CD4-positive, alpha-beta T cell treated with Interleukin-17A for 4 hours (primary cell): ENCODE data around the gene CARD11.

Experiments used
- DNase-seq: peaks from one replicate; pipeline ENCODE4 v3.0.0-alpha.2; 2020; ENCODE audit warnings: mixed read lengths

The CARD11 gene

GRCh38 chr7:2980401-2981102 is 63.1 kb downstream of the CARD11 start:
- DNase-seq, result no peak

- DNase-seq, result no peak
These were observed 63.7 kb downstream of the CARD11 start for GRCh38 chr7:2979951-2980350.

DNA sequence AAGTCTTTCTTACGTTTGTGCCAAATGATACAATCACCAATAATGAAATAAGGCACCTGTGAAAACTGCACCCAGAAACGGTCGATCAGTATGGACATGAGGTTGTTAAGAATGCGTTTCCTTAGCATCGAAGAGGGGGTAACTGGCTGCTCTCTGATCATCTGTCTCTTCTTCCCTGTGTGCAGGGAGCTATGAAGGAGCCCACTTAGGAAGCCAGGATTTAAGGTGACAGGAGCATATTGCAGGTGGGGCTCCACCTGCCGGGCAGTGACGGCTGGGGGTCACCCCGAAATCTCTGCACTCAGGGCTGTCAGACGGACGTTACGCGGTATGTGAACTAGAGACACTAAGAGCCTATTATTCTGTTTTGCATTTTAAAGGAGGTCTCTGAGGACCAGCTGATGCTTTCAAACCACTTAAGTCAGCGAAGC is 64.5 kb downstream of the CARD11 start:
- no peak for DNase-seq

DNA sequence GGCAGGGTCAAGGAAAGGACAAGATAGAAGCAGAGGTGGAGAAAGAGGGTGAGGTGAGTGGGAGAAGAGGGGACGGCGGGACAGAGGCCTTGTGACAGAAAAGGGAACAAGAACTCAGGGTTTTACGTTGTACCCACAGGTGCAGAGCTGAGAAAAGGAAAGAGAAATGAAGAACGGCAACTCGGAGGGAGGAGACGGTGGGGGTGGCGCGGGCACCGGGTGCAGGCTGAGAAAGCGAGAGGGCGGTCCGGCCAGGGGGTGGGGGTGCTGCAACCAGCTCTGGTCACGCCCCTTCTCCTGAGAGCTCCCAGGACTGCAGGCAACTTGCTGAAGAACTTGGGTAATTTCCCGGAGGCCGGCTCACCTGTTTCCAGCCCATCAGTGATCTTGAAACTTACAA is 65.3 kb downstream of the CARD11 start:
- peak; percentile 81 for DNase-seq

DNA sequence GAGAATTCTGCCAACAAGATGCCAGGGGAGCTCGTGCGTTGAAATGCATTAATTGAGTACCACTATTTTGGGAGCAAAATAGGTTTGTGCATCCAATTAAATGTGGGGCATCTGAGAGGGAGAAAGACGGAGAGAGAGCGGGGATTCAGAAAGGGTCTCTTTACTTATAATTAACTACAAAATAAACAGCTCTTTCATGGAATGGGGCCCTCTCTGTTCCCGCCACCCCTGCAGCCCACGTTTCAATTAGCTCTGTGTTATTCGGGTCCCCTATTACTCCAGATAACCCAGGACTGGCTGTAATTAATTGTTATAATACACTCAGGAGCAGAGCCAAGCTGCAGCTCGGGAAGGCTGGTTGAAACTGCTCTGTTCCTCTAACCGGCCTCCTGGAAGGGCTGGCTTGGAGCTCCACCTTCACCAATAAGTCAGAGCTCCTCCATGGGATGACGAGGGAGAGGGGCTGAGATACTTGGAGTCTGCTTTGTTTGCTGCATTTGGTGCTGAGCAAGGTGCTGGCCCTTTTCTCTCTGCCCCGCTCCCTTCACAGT is 67.8 kb downstream of the CARD11 start:
- DNase-seq, result no peak

GRCh38 chr7:2974093-2974819 is 69.4 kb downstream of the CARD11 start:
- DNase-seq, result no peak

DNA sequence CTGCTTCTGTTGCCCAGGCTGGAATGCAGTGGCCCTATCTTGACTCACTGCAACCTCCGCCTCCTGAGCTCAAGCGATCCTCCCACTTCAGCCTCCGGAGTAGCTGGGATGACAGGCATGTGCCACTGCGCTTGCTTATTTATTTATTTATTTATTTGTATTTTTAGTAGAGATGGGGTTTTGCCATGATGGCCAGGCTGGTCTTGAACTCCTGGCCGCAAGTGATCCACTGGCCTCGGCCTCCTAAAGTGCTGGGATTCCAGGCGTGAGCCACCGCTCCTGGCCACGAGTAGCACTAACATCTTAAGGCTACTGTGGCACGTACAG is 70.9 kb downstream of the CARD11 start:
- no peak for DNase-seq

GRCh38 chr7:2971914-2972834 is 71.5 kb downstream of the CARD11 start:
- no peak for DNase-seq

- no peak for DNase-seq
These were observed 72.8 kb downstream of the CARD11 start for GRCh38 chr7:2970861-2971260.

- no peak for DNase-seq
These were observed 73.4 kb downstream of the CARD11 start for GRCh38 chr7:2970307-2970664.

DNA sequence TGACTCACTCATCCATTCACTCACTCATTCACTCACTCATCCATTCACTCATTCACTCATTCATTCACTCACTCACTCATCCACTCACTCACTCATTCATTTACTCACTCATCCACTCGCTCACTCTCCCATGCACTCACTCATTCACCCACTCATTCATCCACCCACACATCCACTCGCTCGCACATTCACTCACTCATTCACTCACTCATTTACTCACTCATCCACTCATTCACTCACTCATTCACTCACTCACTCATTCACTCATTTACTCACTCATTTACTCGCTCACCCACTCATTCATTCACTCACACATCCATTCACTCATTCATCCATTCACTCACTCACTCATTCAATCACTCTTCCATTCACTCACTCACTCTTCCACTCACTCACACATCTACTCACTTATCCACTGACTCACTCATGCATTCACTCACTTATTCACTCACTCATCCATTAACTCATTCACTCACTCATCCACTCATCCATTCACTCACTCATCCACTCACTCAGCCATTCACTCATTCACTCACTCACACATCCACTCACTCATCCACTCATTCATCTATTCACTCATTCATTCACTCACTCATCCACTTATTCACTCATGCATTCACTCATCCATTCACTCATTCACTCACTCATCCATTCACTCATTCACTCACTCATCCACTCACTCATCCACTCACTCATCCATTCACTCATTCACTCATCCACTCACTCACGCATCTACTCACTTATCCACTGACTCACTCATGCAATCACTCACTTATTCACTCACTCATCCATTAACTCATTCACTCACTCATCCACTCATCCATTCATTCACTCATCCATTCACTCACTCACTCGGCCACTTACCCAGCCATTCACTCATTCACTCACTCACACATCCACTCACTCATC is 74.0 kb downstream of the CARD11 start:
- no peak for DNase-seq

GRCh38 chr7:2968616-2969397 is 74.9 kb downstream of the CARD11 start:
- DNase-seq, result no peak

DNA sequence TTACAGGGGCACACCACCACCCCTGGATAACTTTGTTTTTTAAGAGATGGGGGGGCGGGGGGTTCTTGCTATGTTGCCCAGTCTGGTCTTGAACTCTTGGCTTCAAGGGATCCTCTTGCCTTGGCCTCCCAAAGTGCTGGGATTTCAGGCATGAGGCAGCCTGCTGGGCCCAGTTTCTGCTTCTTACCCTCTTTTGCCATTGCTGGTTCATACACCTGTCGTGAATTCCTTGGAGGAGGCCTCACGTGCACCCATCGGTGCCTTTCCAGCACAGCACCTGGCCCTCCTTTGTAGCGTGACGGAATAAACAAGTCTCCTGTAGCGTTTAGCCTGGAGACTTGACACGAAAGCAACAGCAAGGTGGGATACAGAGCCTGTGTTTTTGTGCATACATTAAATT is 75.5 kb downstream of the CARD11 start:
- DNase-seq, result no peak

GRCh38 chr7:2967705-2968104 is 76.0 kb downstream of the CARD11 start:
- no peak for DNase-seq

DNA sequence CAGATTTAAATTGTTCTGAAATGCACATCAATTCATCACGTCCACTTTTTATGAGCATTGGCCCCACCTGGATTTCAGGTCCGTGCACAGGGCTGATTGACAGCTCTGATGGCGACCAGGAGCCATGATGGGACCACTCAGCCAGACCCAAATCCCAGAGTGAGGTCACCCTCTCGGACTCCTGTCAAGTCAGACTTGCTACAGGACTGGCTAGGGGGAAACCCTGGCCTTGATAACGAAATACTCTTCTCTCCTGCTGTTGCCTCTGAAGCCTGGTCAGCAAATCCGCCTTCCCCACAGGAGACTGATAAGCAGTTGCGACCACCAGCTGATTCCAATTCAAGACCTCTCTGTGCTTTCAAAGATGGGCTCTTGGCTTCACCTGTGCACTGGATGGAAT is 76.4 kb downstream of the CARD11 start:
- DNase-seq, result no peak

GRCh38 chr7:2966466-2967078 is 77.1 kb downstream of the CARD11 start:
- no peak for DNase-seq

DNA sequence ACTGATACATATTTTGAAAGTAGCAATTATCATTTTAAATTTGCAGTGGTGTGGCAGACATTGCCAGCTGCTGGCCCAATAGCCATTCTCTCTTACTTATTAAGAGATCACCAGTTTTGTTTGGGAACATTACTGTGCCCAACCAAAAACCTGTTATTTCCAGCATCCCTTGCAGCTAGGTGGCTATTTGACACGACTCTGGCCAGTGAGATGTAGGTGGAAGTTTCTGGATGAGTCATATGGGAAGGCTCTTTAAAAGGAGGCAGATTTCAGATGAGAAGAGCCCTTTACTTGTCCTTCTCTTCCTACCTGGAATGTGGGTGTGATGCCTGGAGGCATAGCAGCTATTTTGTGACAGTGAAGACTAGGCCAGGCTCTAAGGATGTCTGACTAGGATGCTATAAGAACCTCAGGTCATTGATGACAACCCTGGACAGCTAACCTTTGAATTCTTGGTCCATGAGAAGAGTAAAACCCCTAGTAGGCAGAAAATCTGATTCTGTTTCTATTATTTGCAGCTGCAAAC is 77.9 kb downstream of the CARD11 start:
- no peak for DNase-seq

GRCh38 chr7:2965301-2965700 is 78.4 kb downstream of the CARD11 start:
- DNase-seq, result no peak

GRCh38 chr7:2964208-2964607 is 79.5 kb downstream of the CARD11 start:
- no peak for DNase-seq

DNA sequence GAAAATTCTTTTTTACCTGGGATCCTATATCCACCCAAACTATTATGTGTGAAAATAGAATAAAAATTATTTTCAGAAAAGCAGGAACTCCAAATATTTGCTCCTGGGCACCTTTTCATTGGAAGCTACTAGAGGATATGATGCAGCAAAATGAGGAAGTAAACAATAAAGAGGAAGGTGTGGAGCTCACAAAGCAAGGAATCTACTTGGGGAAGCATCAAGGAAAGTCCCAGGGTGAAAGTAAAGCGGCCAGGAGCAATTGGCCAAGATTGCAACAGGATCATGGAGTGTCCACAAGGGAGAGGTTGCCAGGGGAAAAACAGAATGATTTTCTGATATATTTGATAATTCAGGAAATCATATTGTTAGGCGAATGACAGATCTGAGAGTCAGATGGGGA is 80.8 kb downstream of the CARD11 start:
- DNase-seq, result no peak
